Right hindlimb (tissue), 1 donor: Measurements from ENCODE around the gene SULT4A1.
"Not testable (repeated sequence)": the region's sequence is repeated elsewhere in the genome, so short reads cannot be mapped to it uniquely, and the experiment has no call there.

ENCODE experiments used
- DNase-seq: peaks from one replicate; pipeline ENCODE4 v3.0.0-alpha.2; 2018

Gene SULT4A1

GRCh38 chr22:43862074-43862881, at the start of gene SULT4A1:
Gene SULT4A1 (minus strand): TSS chr22:43862513. CDS start chr22:43862382, 131 bp downstream.
- no peak for DNase-seq

- no peak for DNase-seq
These were observed 49.0 kb upstream of the SULT4A1 start for GRCh38 chr22:43911351-43911750.

- no peak for DNase-seq
These were observed 47.9 kb upstream of the SULT4A1 start for GRCh38 chr22:43910178-43910695.

- DNase-seq: no peak
These were observed 47.4 kb upstream of the SULT4A1 start for GRCh38 chr22:43909708-43910107.

DNA sequence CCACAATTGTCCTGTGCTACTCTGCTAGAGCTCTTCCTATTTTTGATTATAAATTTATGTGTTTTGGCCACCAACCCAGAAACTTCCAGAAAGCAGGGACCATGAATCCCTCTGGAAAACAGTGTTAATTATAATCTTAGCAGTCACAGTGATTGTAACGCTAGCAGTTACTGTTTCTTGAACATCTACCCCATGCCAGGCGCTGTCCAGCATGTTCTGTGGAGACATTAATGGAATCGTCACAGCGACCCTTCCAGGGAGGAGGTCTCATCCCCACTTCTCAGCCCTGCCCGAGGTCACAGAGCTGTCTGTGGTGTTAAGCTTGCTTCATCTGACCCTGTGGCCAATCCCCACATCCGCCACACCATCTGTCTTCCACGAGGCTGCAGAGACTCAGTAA, 43.4 kb upstream of the SULT4A1 start:
- no peak for DNase-seq

DNA sequence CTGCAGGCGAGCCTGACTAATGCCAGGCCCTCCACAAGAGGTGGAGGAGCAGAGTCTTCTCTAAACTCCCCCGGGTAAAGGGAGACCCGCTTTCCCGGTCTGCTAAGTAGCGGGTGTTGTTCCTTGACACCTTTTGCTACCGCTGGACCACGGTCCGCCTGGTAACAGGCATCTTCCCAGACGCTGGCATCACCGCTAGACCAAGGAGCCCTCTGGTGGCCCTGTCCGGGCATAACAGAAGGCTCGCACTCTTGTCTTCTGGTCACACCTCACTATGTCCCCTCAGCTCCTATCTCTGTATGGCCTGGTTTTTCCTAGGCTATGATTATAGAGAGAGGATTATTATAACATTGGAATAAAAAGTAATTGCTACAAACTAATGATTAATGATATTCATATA, 42.1 kb upstream of the SULT4A1 start:
- DNase-seq: not testable (repeated sequence)

GRCh38 chr22:43903033-43903432, 40.7 kb upstream of the SULT4A1 start:
- DNase-seq: not testable (repeated sequence)

GRCh38 chr22:43901976-43902643, 39.8 kb upstream of the SULT4A1 start:
- no peak for DNase-seq

DNA sequence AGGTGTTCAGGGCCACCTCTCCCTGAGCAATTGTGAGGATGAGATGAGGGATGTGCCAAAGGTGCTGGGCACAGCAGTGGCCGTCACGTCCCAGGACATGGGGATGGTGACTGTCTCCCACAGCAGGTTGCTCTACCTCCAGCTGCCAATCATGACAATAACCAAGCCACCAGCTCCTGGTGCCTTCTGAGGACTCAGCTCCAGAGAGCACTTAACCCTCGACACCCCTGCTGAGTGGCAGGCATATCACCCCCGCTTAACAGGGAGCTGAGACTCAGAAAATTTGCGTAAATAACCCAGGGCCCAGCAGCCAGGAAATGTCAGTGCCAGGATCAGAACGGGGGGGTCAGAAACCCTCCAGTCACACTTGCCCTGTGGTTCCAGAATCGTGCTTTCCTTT, 37.9 kb upstream of the SULT4A1 start:
- DNase-seq: no peak

DNA sequence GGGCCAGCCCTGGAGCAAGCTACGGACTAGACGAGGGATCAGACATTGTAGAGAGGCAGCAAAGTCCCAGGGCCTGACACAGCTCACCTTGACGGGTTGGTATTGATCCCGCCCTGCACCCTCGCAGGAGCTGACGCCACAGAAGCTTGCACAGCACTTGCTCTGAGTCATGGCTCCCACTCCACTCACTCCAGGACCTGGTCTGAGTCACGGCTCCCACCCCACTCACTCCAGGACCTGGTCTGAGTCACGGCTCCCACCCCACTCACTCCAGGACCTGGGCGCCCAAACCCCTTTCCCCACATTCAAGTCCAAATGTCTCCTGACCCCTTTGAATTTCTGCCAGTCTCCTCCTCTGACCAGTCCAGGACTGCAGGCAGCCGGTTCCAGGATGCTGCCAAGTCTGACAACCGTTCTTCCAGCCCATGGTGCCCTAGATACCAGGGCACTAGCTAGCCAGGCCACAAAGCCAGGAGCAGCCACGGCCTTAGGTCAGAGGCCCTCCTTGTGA, 35.5 kb upstream of the SULT4A1 start:
- no peak for DNase-seq

GRCh38 chr22:43895986-43896645, 33.8 kb upstream of the SULT4A1 start:
- peak; percentile 4 for DNase-seq

GRCh38 chr22:43894122-43894521, 31.8 kb upstream of the SULT4A1 start:
- DNase-seq: peak; percentile 3

- no peak for DNase-seq
These were observed 31.0 kb upstream of the SULT4A1 start for GRCh38 chr22:43893266-43893665.

GRCh38 chr22:43892183-43892894, 30.0 kb upstream of the SULT4A1 start:
- DNase-seq: peak; percentile 12

DNA sequence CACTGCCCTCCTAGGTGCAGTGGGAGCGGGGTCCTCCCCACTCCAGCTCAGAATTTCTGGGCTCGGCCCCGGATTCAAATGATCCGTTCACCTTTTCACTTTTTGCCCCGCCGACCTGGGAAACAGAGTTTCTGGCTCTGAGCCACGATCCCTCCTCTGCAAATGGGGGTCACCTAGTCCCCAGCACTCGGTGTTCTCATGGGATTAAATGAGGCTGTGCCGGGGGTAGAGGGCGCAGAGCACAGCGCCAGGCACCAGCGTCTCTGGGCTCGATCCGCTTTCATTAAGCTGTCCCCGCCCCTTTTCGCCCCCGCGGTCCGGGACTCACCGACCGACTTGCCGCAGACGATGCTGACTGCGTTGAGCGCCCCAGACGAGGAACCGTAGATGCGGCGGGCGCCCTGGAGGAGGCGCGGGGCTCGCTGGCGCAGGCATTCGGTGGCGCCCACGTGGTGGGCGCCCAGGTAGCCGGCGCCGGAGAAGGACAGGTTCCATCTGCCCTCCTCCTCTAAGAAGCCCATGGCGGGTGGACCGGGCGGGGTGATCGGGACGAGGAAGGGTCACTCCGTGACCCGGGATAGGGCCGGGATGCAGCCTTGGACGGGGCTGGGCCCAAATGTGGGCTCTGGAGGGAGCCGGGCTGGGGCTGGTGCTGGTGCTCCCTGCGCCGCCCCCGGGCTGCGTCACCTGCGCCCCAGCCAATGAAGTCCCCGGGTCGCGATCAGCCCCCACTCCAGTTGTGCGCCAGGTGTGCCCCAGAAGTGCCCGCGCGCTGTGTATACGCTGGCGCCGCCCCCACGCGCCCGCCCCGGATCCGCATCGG, 29.3 kb upstream of the SULT4A1 start, which contains the start of gene PNPLA5:
TSS of gene PNPLA5 (minus strand) at position 654 of the 823 bp plus-strand sequence. CDS start at position 521, 133 bp downstream.
- DNase-seq: peak; percentile 19

DNA sequence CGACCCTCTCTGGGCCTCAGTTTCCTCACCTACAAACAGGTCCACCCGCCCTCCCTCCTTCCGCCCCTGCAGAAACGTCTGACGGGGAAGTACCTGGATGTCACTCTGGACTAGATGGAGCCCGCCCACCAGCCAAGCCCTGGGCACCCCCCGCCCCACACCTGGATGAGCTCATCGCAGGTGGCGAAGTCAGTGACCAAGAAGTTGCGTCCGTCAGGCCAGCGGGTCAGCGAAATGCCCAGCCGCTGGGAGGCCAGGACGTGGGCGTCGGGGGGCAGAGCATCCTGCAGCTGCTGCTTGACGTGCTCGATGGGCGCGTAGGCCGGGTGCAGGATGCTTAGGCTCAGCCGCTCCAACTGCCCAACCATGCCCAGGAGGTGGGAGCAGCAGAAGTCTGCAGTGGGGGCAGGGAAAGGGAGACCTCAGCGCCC, 28.6 kb upstream of the SULT4A1 start:
- peak; percentile 15 for DNase-seq

GRCh38 chr22:43889860-43890253, 27.5 kb upstream of the SULT4A1 start:
- DNase-seq: no peak

- peak; percentile 5 for DNase-seq
These were observed 27.0 kb upstream of the SULT4A1 start for GRCh38 chr22:43889201-43889859.

- DNase-seq: no peak
These were observed 26.4 kb upstream of the SULT4A1 start for GRCh38 chr22:43888740-43889139.

DNA sequence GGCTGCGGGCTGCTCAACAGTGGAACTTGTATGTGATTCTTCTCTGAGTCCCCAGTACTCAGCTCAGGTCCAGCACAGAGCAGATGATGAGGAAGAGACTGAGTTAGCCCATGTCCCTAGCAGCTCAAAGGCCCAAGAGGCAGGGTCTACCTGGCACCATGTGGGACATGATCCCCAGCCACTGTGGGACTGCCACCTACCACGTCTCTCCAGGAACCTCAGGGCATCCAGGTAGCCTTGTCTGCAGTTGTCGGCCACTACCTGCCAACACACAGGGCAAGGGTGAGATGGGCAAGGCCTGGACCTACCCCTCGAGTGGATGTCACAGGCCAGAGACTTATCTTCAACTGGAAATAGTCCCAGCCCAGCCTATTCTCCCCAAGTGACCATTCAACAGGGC, 25.1 kb upstream of the SULT4A1 start:
- no peak for DNase-seq

DNA sequence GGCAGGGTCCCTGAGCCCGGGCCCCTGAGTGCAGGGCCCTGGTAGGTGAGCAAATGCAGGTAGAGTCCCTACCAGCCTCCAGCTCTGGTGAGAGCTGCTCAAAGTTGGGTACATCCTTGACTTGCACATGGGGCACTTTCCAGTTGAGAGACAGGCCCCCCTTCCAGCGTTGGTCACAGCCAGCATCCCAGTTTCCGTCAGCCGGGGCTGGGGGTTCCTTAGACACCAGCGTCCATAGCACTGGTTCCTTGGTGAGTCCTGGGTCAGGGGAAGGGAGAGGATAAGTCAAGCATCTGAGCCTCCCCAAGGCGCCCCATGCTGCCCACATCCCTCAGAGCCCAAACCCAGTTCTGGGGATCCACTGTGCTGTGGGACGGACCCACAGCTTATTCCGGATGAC, 23.9 kb upstream of the SULT4A1 start:
- DNase-seq: no peak
